NCI-H774 (cell line): ENCODE results near the gene RGS9BP.
"Not testable (repeated sequence)": the region's sequence is repeated elsewhere in the genome, so short reads cannot be mapped to it uniquely, and the experiment has no call there.

Source experiments
- DNase-seq: peaks from one replicate; lab custom pipeline; 2025; lab: John Stamatoyannopoulos, UW

RGS9BP gene

DNA sequence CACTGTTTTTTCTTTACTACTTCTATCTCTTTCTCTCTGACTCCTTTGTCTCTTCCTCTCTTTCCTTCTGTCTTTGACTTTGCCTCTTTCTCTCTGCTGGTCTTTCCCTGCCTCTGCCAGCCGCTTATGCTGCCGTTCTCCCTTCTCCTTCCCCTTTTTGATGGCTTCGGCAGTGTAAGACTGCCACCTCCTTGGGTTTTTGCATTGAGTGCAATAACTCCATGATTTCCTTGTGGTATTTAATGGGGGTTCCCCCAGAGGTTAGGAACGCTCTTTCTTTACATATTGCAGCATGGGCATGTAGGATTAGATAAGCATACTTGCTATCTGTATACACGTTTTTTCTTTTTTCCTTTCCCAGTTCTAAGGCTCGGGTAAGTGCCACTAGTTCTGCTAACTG is 19.9 kb downstream of the RGS9BP start:
- not testable (repeated sequence) for DNase-seq

GRCh38 chr19:32696771-32697170 is 21.1 kb downstream of the RGS9BP start:
- not testable (repeated sequence) for DNase-seq

GRCh38 chr19:32700129-32700528 is 24.5 kb downstream of the RGS9BP start:
- not testable (repeated sequence) for DNase-seq

GRCh38 chr19:32702010-32702409 is 26.4 kb downstream of the RGS9BP start:
- DNase-seq, result peak; percentile 70

GRCh38 chr19:32704006-32704405 is 28.4 kb downstream of the RGS9BP start:
- not testable (repeated sequence) for DNase-seq

DNA sequence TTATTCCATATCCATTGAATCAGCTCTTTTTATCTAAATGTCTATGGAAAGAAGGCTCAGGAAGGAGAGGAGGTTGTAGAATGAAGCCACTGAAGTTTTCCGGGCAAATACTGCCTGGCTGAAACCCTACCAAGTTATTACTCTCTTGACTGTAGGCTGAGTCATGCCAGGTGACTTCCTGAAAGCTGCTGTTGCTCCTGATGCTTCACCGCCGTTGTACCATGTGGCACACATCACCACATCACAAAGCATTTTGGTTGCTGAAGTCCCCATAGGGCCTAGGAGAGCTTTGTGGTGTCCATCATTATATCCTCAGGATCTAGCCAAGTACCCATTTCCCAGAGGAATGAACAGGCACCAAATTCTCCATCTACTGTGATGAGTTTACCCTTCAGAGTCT is 32.8 kb downstream of the RGS9BP start:
- no peak for DNase-seq

DNA sequence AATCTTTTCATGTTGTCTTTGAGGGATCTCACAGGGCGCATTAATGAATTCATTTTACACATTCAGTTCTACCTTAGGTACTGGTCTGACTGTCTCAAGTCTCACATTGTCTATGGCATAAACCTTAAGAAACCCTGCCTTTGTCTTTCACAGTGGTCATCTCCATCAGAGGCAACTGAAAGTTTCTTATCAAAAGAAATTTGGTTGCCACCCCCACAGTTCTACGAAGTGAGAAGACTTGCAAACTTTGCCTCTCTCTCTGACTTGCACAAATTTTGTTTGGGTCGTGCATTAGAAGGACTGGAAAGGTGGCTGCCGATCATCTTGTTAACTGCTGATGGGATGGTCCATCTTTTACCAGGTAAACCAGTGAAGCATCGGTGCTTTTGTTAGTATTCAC is 33.4 kb downstream of the RGS9BP start:
- no peak for DNase-seq

DNA sequence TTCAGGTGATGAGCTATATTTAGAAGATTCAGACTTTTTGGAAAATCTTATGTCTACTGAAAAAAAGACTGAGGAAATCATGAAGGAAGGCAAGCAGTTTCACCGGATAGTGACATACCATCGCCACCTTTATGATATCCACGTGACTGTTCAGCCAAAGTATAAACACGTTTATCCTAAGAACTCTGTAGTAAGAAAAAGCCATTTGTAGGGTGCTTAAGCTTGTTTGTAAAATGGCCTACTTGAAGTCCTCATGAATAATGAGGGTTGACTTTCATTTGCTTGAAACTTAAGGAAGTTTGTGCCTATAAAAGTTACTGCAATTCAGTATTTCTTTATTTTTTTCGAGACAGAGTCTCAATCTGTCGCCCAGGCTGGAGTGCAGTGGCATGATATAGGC is 36.1 kb downstream of the RGS9BP start:
- no peak for DNase-seq

GRCh38 chr19:32716203-32716602 is 40.6 kb downstream of the RGS9BP start:
- not testable (repeated sequence) for DNase-seq

GRCh38 chr19:32717496-32717895 is 41.8 kb downstream of the RGS9BP start:
- DNase-seq, result no peak

- no peak for DNase-seq
These were observed 42.6 kb downstream of the RGS9BP start for GRCh38 chr19:32718286-32718685.

- no peak for DNase-seq
These were observed 44.0 kb downstream of the RGS9BP start, which contains the start of gene TDRD12 for GRCh38 chr19:32719611-32720059. TDRD12 (plus strand) TSS chr19:32719767; CDS start chr19:32720073, 306 bp downstream.

GRCh38 chr19:32720216-32720935 is 44.7 kb downstream of the RGS9BP start:
- no peak for DNase-seq

DNA sequence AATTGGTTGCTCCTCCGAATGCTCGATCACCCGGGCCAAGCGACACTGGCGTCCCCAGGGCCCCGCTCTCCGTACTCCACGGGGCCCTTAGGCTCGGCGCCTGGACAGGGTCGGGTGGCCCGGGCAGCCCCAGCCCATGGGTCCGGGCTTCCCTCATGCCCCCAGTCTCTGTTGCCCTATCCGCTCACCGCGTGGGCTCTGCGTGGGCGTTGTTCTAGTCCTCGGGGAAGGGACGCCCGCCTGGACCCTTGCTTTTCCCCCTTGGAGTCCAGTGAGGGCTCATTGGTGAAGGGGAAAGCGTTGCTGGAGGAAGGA is 45.2 kb downstream of the RGS9BP start:
- no peak for DNase-seq
